Measurements from ENCODE around the gene FAM50A.

- TF ChIP-seq POLR2A (IDR thresholded peaks at IDR 0.05; ENCODE audit: low read length): no peak
- no peak for TF ChIP-seq GATA1 (IDR thresholded peaks at IDR 0.05; ENCODE audit: low read depth, low read length)
Measured at GRCh38 chrX:154430479-154430878, 13.5 kb upstream of the FAM50A start.
